ENCODE results near the gene NCBP2.
A peak's percentile ranks its signal among the peaks of the same experiment; 100 is the strongest.

Gene NCBP2

GRCh38 chr3:196967412-196968232, 25.3 kb upstream of the NCBP2 start:
- DNase-seq = no peak

GRCh38 chr3:196966526-196967401, 24.4 kb upstream of the NCBP2 start:
- DNase-seq = no peak

DNA sequence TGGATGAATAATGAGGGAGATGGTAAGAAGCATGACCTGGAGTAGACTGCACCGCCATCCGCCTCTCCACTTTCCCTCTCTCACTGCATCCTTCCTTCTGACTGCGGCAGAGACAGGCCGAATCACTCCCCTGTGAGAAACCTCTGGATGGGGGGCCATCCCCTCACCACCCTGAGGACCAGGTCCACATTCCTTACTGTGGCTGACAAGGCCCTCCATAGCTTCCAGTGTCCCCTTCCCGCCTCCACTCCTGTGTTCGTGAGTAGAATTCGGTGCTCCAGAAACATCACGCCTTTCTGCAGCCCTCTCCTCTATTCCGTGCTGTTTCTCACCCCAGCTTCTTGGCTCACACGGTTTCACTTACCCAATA, 23.5 kb upstream of the NCBP2 start:
- DNase-seq = no peak

DNA sequence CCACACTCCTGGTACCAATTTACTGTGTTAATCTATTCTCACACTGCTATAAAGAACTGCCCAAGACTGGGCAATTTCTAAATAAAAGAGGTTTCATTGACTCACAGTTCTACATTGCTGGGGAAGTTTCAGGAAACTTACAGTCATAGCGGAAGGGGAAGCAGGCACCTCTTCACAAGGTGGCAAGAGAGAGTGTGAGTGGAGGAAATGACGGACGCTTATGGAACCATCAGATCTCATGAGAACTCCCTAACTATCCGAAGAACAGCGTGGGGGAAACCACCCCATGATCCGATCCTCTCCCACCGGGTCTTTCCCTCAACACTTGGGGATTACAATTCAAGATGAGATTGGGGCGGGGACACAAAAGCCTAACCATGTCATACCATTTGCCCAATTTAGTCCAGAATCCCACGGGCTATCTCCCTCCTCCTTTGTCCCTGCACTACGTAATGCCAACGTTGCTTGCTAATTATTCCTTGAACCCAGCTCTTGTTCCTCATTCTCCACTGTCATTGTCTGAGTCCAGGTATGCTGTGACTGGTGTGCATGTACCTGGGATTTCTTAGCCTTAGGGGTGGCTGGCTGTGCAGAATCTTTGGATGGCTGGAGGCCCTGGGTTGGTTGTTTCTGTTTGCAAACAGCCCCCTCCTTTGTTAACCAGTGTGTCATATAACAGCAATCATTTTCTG, 22.9 kb upstream of the NCBP2 start:
- no peak for DNase-seq

DNA sequence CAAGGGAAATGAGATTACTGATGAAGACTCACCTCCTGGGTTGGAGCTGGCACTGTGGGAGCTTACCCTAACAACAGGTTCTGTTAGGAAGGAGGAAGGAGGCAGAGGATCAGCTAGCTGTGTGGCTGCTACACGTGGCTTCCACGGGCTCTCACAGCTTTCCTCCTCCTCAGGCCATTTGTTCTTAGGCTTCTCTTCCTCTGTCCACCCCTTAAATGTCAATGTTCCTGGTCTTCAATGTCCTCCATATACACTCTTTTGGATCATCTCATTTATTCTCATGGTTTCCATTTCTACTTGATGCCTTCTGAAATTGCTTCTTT, 21.3 kb upstream of the NCBP2 start:
- no peak for DNase-seq

GRCh38 chr3:196962930-196963630, 20.8 kb upstream of the NCBP2 start:
- no peak for DNase-seq

- DNase-seq = peak; percentile 88 to 97
Observed at GRCh38 chr3:196962108-196962929, 20.0 kb upstream of the NCBP2 start.

DNA sequence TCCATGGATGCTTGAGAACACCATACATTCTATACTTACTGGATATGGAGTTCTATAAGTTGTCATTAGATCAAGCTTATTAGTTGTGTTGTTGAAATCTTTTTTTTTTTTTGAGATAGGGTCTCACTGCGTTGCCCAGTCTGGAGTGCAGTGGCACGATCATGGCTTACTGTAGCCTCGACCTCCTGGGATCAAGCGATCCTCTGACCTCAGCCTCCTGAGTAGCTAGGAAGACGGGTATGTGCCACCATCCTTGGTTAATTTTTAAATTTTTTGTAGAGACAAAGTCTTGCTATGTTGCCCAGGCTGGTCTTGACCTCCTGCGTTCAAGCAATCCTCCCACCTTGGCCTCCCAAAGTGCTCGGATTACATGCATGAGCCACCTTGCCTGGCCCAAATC, 12.5 kb upstream of the NCBP2 start:
- no peak for DNase-seq

GRCh38 chr3:196951371-196951770, 9.0 kb upstream of the NCBP2 start:
- no peak for DNase-seq

DNA sequence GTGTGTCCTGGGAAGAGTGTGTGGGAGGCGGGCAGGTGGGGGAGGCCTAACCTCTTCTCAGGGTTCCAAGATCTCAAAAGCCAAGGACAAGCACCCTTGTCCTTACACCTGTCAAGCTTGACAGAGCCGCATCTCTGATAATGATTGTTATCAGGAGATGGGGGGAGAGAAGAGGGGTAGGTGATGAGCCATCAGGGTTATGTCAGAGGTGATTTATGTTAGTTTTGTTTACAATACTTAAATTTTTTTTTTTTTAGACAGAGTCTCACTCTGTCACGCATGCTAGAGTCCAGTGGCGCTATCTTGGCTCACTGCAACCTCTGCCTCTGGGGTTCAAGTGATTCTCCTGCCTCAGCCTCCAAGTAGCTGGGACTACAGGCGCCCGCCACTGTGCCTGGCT, 7.4 kb upstream of the NCBP2 start:
- no peak for DNase-seq

GRCh38 chr3:196949285-196949619, 6.9 kb upstream of the NCBP2 start:
- DNase-seq = no peak

DNA sequence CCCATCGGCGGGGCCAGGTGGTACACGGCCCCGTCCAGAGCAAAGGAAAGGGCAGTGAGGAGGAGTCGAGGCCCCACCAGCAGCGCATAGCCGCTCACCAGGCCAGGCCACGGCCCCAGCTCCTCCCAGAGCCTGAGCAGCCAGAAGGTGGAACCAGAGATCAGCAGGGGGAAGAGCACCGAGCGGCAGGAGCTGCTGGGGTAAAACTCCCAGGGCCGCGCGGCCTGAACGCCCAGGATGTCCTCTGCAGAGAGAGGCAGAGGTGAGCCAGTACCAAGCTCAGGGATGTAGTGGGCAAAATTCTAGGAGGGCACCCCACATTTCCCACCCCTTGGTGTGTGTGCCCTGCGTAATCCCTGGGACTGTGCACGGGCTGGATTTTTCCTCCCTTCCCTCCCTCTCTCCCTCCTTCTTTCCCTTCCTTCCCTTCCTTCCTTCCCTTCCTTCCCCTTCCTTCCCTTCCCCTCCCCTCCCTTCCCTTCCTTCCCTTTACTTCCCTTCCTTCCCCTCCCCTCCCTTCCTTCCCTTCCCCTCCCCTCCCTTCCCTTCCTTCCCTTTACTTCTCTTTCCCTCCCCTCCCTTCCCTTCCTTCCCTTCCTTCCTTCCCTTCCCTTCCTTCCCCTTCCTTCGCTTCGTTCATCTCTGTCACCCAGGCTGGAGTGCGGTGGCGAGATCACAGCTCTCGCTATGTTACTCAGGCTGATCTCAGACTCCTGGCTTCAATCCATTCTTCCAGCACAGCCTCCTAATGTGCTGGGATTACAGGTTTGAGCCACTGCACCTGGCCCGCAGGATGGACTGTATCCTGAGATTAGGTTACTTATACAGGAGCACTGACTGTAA, 6.3 kb upstream of the NCBP2 start:
- peak; percentile 78 to 86 for DNase-seq

DNA sequence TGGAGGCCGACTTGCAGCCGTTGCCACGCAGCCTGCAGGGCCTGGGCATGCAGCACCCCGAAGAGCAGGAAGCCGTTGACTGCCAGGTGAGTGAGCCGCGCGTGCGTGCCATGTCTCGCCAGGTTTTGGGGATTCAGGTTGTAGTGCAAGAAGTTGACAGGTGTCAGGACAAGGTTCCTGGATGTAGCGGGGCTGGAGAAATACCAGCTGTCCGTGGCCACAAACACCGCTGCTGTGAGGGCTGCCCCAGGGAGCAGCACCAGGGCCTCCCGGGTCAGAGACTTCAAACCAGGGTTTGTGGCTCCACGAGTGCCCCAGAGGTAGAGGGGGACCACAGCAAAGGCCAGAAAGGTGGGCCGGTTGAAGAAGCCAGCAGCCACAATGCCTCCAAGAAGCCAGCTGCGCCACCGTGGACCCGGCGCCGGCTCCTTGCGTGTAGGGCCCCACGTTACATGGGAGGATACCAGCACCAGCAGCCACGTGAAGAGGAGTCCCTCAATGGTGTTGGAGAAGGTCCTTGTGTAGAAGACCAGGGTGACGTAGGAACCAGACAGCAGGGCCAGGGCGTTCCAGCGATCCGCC, 5.6 kb upstream of the NCBP2 start:
- no peak for DNase-seq

- no peak for DNase-seq
Observed at GRCh38 chr3:196947136-196947859, 5.0 kb upstream of the NCBP2 start.

- peak; percentile 86 to 95 for DNase-seq
Observed at GRCh38 chr3:196944037-196944790, 1.9 kb upstream of the NCBP2 start.

DNA sequence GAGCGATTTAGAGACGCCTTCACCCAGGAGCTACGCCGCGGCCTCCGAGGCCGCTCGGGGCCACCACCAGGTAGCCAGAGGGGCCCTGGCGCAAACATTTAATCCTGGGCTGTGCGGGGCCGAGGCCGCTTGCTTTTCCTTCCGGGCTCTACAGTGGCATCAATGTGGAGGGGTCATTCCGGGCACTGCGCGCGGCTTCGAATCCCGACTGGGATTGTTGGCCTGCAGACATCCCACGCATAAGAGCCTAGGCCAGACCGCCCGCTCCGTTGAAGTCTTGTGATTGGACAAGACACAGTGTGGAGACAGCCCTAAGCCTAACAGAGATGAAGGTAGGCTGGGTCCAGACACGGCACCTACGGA, 568 bp upstream of the NCBP2 start:
- DNase-seq = peak in 1 of 2 experiments; percentile 29

DNA sequence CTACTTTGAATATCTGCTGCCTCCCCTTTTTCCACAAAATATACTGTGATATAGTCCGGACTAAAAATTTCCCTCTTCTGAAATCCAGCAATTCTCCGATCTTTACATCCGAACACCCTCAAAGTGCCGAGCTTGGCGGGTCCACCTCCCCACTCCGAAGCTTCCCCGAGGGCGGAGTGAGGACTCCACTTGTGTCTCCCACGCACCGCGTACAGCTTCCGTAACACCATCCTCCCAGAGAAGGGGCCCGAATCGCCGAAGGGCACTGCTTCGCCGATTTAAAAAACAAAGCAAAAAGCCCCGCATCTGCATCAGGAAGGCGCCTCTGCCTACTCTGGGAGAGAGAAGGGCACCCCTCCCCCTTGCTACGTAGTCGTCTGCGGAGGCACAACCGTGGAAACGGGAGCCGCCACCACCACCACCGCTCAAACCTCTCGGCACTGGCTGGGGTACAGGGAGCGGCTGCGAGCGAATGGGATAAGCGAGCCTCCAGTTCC, 551 bp downstream of the NCBP2 start:
- DNase-seq = peak; percentile 51 to 69

DNA sequence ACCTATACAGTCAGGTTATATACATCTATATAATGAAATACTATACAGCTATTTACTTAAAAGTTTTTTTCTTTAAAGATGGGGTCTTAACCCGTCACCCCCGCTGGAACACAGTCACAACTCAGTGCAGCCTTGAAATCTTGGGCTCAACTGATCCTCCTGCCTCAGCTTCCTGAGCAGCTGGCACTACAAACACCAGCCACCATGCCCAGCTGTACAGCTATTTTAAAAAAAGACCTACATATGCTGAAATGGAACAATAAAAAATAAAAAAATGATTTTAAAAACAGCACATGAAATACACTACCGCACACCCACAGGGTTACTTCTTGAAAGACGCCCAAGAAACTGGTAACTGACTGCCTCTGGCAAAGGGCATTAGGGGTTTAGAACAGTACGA, 3.8 kb downstream of the NCBP2 start:
- DNase-seq = no peak

DNA sequence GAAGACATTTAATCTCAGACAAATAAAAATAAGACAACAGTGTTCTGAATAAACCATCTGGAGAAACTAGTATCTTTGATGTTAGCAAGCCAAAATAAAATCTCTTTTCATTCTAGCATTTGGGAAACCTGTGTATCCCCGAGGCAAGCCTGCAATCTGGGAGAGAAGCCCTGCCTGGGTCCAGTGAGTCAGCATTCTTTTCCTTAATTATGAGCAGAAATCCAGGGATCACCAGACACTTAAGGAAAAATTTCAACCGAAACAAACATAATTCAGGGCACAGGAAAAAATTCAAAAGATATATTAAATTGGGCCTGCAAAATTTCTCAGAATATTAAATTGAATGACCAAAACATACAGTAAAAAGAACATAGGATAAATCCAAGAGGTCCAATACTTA, 4.2 kb downstream of the NCBP2 start:
- DNase-seq = no peak
